T-helper 2 cell treated with Interferon-gamma antibody and Interleukin-4, amounts not matched to agents 100 ng/mL and 5 ng/mL, for 36 hours (primary cell): ENCODE results near the gene NME7. TPM values are rescaled to one million over a fixed set of nuclear protein-coding genes. Genes with fewer than 3 reads are reported as not detected.

Experiments
- intact Hi-C: fragments of 100-400 bp; cut with micrococcal nuclease; formaldehyde crosslinking; loops from one replicate; pipeline ENCODE4 v1.15.1; 2023
- total RNA-seq: library from RNA; stranded (reverse); gene quantifications from 2 replicates; pipeline ENCODE4 v1.2.3, GENCODE V29; 2022

Gene NME7
- total RNA-seq, 1 donor from 2014 or later = 19.7 TPM

DNA sequence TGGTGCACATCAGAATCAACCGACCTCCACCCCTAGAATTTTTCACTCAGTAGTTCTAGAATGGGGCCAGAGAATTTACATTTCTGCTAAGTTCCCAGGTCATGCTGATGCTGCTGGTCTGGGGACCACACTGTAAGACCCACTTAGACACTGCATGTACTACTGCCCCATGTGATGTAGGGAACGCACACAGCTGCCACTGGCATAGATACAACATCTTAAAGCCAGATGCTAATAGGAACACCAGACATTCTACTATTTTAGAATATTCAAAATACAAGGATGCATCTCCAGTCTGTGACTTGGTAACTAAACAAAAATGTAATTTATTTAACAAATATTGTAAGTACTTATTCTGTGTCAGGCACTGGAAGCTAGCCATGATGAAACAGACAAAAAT is 275.2 kb downstream of the NME7 start:
- intact Hi-C loops = loop anchor here (5.0 kb wide), 1 partner anchor 605 kb away; no protein-coding TSS in a partner anchor

DNA sequence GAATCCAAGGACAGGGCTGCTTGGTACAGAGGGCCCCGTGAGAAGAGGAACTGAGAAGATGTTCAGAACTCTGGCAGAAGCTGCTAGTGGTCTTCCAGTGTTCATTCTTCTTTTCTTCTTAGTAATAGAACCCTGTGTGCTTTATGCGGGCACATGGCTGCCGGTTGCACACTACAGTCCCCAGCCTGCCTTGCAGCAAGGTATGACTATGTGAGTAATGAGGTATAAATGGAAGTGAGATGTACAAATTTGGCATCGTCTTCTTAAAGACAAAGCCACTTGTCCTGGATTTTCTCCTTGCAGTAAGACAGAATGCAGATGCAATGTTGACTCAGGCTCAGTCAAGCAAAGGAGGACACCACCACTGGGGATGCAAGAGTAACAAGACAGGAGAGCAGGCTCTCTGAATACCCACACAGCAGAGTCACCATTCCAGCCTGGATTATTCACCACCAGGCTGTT is 276.1 kb downstream of the NME7 start:
- intact Hi-C loops = loop anchor here (5.0 kb wide), 1 partner anchor 606 kb away; no protein-coding TSS in a partner anchor

DNA sequence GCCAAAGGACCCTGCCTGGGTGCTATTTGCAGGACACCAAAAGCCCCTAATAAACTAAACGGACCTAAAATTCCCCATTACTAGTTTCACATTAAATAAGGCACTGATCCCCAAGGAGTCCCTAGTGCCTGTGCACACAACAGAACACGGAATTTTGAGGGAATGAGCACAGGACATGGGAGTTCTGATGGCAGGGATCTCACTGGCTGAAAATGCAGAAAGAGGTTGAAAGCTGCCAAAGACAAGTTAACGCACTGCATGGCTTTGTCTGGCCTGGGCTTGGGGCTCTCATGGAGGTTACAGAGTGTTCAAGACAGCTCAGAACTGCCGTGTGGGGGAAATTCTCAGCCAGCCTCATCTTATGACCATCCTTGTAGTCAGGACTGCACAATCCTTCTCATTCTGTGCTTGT is 276.7 kb downstream of the NME7 start:
- intact Hi-C loops = loop anchor here (5.0 kb wide), 1 partner anchor 606 kb away; no protein-coding TSS in a partner anchor

DNA sequence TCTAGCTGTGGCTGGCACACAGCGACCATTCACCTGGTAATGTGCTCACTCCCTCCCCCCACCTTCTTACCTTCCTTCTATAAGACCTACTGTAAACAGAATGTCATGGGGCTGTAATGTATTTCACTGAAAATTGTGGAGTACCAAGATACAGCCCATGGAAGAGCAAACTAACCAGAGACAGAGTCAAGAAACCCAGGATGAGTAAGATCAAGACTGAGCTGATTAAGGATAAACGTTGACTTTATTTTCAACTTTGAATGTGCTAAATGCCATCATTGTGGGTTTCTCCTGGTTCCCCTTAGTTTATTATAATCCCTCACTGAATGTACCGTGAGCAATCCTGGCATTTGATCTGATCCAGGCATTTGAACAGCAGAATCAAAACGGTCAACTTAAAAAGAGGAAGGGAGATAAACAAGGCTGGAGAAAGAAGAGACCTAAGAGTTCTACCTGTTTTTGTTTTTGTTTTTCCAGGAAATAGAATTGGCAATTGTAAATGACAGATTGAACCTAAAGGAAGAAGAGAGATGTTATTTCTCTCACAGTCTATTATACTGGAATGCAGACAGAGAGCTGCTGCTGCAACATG is 277.2 kb downstream of the NME7 start:
- intact Hi-C loops = loop anchor here (5.0 kb wide), 1 partner anchor 607 kb away; no protein-coding TSS in a partner anchor

DNA sequence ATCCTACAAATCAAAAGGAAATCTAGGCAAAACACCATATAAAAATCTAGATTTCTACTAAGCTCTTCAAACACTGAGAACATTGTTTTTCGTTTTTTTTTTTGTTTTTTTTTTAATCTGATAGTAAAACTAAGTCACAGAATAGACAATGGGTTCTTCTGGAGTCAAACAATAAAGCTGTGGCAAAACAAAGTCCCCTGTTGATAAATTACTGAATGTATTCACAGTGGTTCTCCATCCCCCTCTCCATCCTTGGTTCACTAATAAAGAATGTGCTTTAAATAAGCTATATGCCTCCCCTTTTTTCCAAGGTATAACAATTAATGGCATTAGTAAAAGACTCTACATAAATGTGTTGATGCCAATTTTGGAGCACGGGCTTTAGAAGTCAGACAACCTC is 277.8 kb downstream of the NME7 start:
- intact Hi-C loops = loop anchor here (5.0 kb wide), 1 partner anchor 608 kb away; no protein-coding TSS in a partner anchor

DNA sequence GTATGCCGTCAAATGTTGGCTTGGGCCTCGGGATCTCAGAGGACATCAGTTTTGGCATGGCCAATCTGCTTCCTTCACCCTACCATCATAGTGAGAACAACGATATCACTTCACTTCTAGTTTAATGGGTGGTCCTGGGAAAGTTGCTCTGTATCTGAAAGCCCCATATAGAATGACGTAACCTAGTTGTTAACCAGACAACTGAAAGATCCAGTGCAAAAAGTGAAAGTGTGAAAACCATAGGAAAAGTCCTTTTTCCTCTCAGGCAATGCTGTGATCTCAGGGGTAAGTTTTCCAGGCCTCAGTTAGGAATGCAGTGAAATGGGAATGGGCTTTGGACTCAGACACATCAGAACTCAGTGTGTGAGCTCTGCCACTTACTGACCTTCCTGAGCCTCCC is 279.7 kb downstream of the NME7 start:
- intact Hi-C loops = no loop called here

DNA sequence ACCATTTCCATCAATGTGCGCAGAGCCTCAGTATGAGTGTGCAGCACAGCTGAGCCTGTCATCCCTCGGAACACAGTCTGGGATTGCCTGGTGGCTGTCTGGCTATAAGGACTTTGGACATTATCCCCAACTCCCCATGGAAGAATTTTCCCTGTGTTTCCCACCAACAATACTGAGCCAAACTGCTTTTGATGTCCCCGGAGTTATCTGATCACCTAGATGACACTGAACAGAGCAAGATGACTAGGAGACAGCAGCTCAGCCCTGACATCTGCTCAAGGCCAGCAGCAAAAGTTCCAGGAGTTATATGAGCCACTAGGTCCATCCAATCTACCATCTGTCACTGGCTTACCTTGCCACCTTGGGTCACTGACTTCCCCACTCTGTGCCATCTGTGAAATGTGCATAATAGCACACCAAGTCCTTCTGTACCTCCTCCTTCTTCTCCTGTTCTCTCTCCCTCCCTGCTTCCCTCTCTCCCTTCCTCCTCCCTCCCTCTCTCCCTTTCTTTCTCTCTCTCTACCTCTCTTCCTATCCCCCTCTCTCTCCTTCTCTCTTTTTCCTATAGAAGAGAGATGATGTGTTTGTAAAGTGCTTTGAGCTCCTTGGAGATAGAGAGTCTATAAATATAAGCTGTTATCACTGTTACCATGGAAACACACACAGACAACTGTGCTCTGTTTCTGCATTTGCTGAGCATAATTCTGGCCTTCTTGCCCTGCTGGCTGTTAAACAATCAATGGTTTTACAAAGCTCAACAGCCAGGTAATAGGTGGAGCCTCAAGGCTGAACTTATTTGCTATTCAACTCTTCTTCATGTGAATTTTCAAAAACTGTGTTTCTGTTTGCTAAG is 280.8 kb downstream of the NME7 start:
- intact Hi-C loops = no loop called here

DNA sequence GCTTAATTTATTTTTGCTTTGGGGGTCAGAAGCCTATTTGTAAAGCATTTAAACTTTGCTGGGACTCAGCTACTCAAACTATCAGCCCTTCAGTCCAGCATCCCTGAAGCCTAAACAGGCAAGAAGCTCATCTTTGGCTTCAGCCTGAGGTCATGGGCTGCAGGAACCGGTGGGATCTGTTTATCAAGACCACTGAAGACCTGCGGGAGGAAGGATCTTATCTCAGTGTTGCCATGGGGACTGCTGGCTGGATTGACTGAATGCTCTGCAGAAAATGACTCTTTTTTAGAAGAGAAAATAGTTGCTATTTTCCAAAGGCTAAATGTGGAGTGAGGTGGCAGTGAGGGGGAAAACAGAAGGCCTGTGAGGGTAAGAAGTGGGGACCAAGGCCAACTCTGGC is 281.7 kb downstream of the NME7 start:
- intact Hi-C loops = no loop called here

Other genes starting within 250 kb of the NME7 start
- gene BLZF1, start 398 bp upstream of the NME7 start, total RNA-seq = 26.2 and 26.4 TPM in 2 replicates
- 0.11 and 0.16 TPM in 2 replicates for gene CCDC181, start 59.7 kb upstream of the NME7 start, total RNA-seq
- gene SLC19A2, start 118.1 kb upstream of the NME7 start, total RNA-seq = 7.1 and 7.5 TPM in 2 replicates
- gene F5, start 218.7 kb upstream of the NME7 start, total RNA-seq = 8.2 and 9.1 TPM in 2 replicates